ENCODE measurements around the gene AVPR2. TPM values are rescaled to one million over a fixed set of nuclear protein-coding genes. Genes with fewer than 3 reads are reported as not detected.

The AVPR2 gene
- polyA plus RNA-seq, 1 donor from 2014 or later, result not detected

GRCh38 chrX:153878345-153878744 is 26.1 kb upstream of the AVPR2 start:
- Histone ChIP-seq H4K20me1 (ENCODE audit: insufficient read depth) (no peaks in the 10 kb centered on the region), H3K36me3 (ENCODE audit: insufficient read depth, low read length) (no peaks in the 10 kb centered on the region), H3K9ac (ENCODE audit: low read length) (peak overlapping the region; percentile 90), H2AFZ (ENCODE audit: low read depth, low read length) (no peak overlapping the region), H3K4me3 (ENCODE audit: low read length) (peak overlapping the region; percentile 86), H3K9me2 (ENCODE audit: insufficient read depth, low read length) (no peaks in the 10 kb centered on the region), H3K27me3 (ENCODE audit: insufficient read depth, low read depth, low read length) (no peaks in the 10 kb centered on the region), H3K9me3 (ENCODE audit: low read length) (no peaks in the 10 kb centered on the region), H3F3A (ENCODE audit: insufficient read depth, low read length, poor library complexity, severe bottlenecking) (no peaks in the 10 kb centered on the region), H3K27ac (ENCODE audit: low read length) (peak overlapping the region; percentile 95), H3K79me2 (replicated peaks; ENCODE audit: insufficient read depth, low read length) (peaks cover 59% of the 10 kb centered on the region), H3K4me2 (ENCODE audit: low read length) (peak overlapping the region; percentile 48)
- TF ChIP-seq REST (IDR thresholded peaks at IDR 0.05; ENCODE audit: borderline replicate concordance) (no peak), MXI1 (conservative IDR thresholded peaks at IDR 0.05; ENCODE audit: poor library complexity, severe bottlenecking) (no peak), SMC3 (conservative IDR thresholded peaks at IDR 0.05; ENCODE audit: poor library complexity) (no peak), EZH2 (IDR thresholded peaks at IDR 0.05; ENCODE audit: borderline replicate concordance, insufficient read depth, low read length, poor library complexity, severe bottlenecking) (no peak), TAF1 (IDR thresholded peaks at IDR 0.05; ENCODE audit: low read depth) (no peak), RAD21 (conservative IDR thresholded peaks at IDR 0.05) (no peak)

GRCh38 chrX:153878969-153879653 is 25.4 kb upstream of the AVPR2 start:
- H3K4me2 ChIP-seq (ENCODE audit: low read length), result peak overlapping the region; percentile 48
- peaks cover 59% of the 10 kb centered on the region for H3K79me2 ChIP-seq (replicated peaks; ENCODE audit: insufficient read depth, low read length)
- no peaks in the 10 kb centered on the region for H3K9me3 ChIP-seq (ENCODE audit: low read length)
- H3K36me3 ChIP-seq (ENCODE audit: insufficient read depth, low read length), result no peaks in the 10 kb centered on the region
- no peaks in the 10 kb centered on the region for H3K9me2 ChIP-seq (ENCODE audit: insufficient read depth, low read length)
- H3K4me3 ChIP-seq (ENCODE audit: low read length), result peak overlapping the region; percentile 86
- H4K20me1 ChIP-seq (ENCODE audit: insufficient read depth), result no peaks in the 10 kb centered on the region
- peak; percentile 93 for TF ChIP-seq EP300 (conservative IDR thresholded peaks at IDR 0.05; ENCODE audit: poor library complexity, severe bottlenecking)
- TF ChIP-seq MXI1 (conservative IDR thresholded peaks at IDR 0.05; ENCODE audit: poor library complexity, severe bottlenecking), result peak; percentile 33
- peak; percentile 58 for TF ChIP-seq RAD21 (conservative IDR thresholded peaks at IDR 0.05)
- TF ChIP-seq, protein P1, sequence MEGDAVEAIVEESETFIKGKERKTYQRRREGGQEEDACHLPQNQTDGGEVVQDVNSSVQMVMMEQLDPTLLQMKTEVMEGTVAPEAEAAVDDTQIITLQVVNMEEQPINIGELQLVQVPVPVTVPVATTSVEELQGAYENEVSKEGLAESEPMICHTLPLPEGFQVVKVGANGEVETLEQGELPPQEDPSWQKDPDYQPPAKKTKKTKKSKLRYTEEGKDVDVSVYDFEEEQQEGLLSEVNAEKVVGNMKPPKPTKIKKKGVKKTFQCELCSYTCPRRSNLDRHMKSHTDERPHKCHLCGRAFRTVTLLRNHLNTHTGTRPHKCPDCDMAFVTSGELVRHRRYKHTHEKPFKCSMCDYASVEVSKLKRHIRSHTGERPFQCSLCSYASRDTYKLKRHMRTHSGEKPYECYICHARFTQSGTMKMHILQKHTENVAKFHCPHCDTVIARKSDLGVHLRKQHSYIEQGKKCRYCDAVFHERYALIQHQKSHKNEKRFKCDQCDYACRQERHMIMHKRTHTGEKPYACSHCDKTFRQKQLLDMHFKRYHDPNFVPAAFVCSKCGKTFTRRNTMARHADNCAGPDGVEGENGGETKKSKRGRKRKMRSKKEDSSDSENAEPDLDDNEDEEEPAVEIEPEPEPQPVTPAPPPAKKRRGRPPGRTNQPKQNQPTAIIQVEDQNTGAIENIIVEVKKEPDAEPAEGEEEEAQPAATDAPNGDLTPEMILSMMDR (IDR thresholded peaks at IDR 0.05; ENCODE audit: poor library complexity, severe bottlenecking), result peak; percentile 37
- peak; percentile 49 for TF ChIP-seq REST (IDR thresholded peaks at IDR 0.05; ENCODE audit: borderline replicate concordance)
- peak; percentile 82 for TF ChIP-seq POLR2AphosphoS5 (IDR thresholded peaks at IDR 0.05)
- no peak for TF ChIP-seq EZH2 (IDR thresholded peaks at IDR 0.05; ENCODE audit: borderline replicate concordance, insufficient read depth, low read length, poor library complexity, severe bottlenecking)
- peak; percentile 64 for TF ChIP-seq SMC3 (conservative IDR thresholded peaks at IDR 0.05; ENCODE audit: poor library complexity)
- TF ChIP-seq TAF1 (IDR thresholded peaks at IDR 0.05; ENCODE audit: low read depth), result no peak
- no peaks in the 10 kb centered on the region for H3K27me3 ChIP-seq (ENCODE audit: insufficient read depth, low read depth, low read length)
- H3K27ac ChIP-seq (ENCODE audit: low read length), result peak overlapping the region; percentile 95
- H2AFZ ChIP-seq (ENCODE audit: low read depth, low read length), result no peak overlapping the region
- no peaks in the 10 kb centered on the region for H3F3A ChIP-seq (ENCODE audit: insufficient read depth, low read length, poor library complexity, severe bottlenecking)
- peak overlapping the region; percentile 90 for H3K9ac ChIP-seq (ENCODE audit: low read length)

Measured in neural cell (in vitro differentiated cells).